Glomerular endothelial cell (primary cell): ENCODE results near the gene NOS2. TPM values are rescaled to one million over a fixed set of nuclear protein-coding genes. Genes with fewer than 3 reads are reported as not detected.

Experiments used
- DNase-seq: peaks from one replicate; pipeline ENCODE4 v3.0.0-alpha.2; 2011; ENCODE audit warnings: low read depth, low spot score; ENCODE audit errors: extremely low read depth
- total RNA-seq: library from RNA; depleted of rRNA; stranded (reverse); fragments of >200 nt; gene quantifications from 2 replicates; pipeline ENCODE4 v1.2.3, GENCODE V29; 2015

NOS2 gene
- total RNA-seq, 1 donor from 2014 or later = 0.18 TPM

DNA sequence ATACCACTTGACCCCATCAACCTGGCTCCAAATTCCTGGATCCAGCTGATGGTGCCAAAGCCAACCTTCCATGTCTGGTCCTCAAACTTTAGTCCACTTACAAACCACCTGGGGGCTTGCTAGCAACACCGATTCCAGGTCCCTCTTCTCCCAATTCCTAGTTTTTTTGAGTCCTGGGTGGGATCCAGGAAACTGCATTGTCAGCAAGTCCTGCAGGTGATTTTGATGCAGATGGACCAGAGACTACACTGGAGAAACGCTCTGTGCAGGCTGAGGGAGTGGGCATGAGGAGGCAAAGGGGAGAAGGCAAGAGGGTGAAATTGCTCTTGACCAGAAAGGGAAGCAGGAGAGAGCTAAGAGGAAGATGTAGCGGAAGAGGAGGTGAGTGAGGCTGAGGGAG is 21.0 kb upstream of the NOS2 start:
- DNase-seq = no peak

DNA sequence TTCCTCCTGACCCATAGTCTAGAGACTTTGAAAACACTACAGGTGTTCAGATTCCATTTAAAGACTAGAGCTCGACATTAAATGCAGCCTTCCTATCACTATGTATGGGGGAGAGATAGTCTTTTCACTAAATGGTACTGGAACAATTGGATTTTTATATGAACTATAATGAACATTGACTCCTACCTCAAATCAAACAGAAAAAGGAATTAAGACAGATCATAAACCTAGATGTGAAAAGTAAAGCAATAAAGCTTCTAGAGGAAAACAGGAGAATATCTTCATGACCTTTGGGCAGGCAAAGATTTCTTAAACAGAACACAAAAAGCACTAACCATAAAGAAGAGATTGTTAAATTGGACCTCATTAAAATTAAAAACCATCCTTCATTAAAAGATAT is 18.8 kb upstream of the NOS2 start:
- no peak for DNase-seq

DNA sequence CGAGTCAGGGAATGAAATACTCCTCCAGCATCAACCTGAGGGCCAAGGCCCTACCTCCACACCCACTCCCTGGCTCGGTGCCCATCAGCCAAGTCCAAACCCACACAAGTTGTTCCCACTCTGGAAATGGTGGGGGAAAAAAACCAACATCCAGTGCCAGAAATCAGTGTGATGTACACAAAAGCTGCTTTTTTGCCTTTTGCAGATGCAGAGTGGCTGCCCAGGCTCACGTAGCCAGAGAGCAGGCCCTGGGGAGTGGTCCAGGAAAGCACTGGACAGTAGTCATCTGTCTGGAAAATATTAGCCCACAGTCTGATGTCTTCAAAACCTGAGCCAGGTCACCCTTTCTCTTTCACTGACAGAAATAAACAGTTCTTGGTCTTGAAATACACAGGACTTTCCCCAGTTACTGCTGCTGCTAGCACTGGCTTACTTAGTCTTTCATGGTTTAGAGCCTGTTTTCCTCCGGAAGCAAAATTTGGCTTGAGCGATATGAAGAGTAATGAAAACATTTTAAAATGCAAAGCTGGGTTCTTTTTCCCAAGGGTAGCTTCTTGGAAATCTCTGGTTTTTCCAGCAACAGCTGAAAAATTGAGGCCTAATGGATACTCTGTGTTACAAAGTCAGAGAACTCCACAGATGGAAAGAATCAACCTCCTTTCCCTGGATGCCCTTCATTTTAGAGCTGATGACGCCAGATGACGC is 18.2 kb upstream of the NOS2 start:
- DNase-seq = no peak

DNA sequence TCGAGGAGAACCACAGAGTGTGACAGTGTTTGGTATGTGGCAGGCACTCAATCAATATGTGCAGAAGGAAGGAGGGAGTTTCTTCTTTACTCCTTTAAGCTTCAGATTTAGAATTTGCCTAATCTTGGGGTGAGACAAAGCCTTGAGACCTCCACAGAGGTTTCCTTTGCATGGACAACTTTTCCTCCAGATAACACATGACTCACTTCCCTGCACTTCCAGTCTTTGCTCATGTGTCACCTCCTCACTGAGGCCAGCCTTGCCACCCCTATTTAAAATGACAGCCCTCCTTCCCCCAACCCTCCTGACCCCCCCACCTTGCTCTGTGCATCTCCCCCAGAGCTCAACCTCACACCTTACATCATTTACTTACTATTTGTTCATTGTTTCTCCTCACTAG is 17.4 kb upstream of the NOS2 start:
- DNase-seq = peak; percentile 50

DNA sequence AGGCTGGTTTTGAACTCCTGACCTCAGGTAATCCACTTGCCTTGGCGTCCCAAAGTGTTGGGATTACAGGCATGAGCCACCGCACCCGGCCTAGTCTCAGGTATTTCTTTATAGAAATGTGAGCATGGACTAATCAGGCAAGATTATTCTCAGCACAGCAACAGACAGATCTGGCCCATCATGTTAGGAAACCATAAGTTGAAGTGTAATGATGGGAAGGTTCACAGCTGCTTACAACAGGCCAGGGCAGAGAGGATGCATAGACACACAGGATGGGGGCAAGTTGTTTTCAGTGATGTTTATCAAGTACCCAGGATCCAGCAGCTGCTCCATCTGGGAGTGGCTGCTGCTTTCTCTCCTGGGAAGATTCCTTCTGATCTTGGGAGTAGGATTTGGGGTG is 16.6 kb upstream of the NOS2 start:
- DNase-seq = no peak

DNA sequence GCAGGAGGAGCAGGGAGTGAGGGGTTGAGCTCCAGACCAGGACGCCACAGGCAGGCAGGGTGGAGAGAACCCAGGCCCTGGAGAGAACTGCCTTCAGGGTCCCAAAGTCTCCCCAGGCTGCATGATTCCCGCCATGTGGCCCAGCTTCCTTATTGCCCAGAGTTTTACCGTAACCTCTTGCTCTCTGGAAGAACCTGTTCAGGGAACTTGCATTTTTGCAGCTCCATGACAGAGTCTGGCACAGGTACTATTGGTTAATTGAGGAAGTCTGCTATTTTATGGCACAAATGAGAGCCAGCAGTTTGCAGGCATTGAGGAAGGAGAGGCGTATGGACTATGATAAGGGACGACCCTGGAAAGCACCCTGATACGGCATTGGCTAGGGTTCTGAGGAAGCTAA is 11.6 kb upstream of the NOS2 start:
- DNase-seq = no peak

DNA sequence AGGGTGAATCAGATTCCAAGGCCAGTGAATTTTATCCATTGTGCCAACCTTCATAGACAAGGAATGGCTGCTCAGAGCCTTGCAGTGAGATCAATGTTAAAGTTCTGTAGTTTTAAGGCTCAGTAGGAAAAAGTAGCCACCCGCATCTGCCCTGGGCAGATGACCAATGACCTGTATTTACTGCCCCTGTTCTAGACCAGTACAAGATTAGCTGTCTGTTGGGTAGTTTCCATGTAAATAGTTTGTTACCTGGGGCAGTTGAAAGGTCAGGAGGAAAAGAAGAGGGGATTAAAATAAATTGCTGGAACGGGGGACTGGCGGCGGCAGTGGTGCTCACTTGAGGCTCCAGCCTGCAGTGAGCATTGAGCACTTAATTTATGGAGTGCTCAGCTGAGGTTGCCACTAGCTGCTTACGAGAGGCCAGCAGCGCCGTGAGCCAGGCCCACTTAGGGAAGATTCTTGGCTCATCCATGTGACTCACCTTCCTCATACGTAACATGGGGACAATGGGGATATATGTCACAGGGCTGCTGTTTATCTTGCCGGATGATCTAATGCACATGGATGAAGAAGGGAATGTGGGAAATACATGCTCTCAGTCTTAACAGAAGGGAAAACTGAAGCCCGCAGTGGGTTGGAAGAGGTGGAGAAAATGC is 10.7 kb upstream of the NOS2 start:
- DNase-seq = no peak

DNA sequence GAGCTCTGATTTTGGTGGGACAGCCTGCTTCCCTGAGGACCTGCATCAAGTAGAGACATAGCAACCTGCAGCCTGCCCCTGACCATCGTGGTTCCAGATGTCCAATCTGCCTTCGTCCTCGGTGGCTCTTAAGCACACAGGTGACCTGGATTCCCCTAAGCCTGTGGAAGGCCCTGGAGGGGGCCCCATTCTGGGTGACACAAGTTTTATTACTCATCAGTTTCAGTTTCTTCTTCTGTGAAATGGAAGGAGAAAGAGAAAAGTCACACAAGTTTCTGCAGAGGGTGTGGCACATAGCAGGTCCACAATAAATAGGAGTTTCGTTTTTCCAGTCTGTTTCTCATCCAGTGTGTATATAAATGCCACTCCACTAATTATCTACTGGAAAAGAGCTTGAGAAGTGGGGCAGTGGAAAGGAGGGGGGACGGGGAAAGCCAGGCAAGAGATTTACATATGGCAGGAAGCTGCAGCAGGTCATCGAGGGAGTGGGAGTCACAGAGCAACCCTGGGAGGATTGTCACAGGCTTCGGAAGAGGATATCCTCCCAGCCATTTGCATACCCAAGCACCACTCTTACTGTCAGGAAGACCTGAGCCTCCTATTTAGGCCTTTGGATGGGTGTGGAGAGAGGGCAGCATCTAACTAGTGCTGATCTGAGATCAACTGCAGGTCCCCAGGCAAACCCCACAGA is 10.0 kb upstream of the NOS2 start:
- no peak for DNase-seq

DNA sequence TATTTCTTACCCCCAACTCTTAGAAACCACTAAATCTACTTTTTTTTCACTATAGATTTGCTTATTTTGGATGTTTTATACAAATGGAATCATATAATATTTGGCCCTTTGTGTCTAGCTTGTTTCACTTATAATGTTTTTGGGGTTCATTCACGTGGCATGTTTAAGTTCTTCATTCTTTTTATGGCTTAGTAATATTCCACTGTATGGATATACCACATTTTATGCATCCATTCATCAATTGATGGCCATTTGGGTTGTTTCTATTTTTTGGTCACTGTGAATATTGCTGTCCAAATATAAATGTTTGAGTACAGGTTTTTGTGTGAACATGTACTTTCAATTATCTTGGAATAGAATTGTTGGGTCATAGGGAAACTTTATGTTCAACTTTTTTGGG is 9.2 kb upstream of the NOS2 start:
- no peak for DNase-seq

DNA sequence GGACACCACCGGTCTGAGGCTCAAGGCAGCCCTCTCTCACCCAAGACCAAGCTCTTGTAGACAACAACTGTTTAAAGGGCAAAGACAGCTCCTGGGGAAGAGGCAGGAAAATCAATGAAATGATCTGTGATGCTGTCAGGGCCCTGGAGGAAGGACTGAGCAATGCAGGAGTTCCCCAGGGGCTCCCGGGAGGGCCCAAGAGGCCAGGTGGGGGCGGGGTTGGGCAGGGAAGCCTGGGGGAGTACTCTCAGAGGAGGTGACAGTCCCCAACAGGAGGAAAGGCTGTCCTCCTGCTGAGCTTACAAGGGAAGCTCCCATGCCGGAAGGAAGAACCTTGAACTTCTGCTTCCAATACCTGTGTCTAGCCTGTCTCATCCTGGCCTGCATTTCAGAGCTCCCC is 8.3 kb upstream of the NOS2 start:
- DNase-seq = no peak

DNA sequence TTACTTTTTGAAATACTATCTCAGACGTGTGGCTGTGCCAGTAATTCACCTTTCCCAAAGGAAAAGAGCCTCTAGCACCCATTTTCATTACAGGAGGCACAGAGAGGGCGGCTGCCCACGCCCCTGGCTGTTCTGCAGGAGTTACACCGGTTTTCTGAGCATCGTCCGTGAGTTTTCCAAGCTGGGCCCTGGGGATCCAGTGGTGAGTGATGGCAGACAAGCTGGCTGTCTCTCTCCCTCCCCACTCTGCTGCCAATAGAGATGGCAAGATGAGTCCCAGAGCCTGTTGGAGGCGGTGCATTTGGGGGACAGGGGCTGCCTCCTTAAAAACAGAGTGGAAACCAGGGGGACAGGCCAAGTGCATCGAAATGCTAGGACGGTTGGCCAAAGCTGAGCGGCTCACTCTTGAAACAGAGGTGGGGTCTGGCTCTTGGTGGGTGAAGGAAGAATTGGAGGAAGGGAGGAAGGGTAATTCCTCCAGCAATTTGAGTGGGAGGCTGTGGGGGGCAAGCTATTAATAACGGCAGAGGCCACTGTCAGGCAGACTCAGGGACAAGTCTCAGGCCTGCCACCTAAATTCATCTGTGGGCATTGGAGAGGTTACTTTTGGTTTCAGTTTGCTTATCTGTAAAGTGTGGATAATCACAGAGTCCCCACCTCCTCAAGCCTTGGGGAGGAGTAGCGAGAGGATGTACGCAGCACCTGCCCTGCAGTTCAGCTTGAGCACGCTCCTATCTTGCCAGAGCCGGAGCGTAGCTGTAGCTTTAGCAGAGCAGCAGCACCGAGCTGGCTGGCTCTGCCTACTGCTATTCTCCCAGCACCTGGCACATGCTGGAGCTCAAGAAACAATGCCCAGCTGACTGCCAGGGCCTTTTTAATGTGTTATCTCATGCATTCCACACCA is 7.5 kb upstream of the NOS2 start:
- DNase-seq = no peak

DNA sequence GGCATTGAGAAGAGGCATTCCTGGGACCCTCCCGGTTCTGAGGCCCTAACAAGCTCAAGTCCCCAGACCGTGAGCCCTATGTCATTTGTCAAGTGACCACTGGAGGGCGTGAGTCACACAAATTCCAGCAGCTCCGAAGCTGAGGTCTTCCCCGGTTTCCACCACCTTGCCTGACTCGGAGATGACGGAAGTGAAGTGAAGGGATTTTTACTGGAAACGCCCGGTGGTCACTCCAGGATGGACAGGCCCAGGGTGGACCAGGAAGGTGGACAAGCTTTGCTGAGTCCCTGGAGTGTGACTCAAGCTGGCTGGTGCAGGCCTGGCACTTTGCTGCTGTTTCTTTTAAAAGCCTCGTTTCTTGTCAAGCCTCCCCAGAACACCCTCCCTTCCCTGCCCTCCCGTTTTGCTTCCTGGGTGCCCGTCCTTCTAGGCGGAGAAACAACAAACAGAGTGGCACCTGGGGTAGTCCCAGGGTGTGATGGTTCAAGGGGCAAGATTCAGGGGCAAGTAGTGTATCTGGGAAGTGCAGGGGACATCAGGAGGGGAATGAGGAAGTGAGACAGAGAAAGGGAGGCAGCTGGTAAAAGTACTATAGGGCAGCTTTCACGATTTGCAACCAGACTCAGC is 5.3 kb upstream of the NOS2 start:
- DNase-seq = peak; percentile 79

DNA sequence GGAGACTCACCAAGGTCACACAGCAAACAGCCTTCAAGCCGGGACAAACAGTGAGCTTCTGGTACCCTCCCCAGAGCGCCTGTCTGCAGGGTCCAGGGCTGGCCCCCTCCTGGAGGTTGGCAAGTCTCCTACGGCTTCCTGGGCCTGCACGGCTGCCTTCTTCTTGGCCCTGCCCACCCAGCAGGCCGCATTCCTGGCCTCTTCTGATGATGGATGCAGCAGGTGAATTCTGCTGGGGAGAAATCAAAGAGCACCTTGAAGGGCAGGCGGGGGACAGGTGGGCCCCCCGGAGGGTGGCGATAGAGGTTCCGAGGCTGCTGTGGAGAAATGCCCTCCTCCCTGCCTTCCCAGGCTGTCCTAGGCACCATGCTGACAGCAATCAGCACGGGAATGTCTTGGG is 3.8 kb upstream of the NOS2 start:
- DNase-seq = no peak

DNA sequence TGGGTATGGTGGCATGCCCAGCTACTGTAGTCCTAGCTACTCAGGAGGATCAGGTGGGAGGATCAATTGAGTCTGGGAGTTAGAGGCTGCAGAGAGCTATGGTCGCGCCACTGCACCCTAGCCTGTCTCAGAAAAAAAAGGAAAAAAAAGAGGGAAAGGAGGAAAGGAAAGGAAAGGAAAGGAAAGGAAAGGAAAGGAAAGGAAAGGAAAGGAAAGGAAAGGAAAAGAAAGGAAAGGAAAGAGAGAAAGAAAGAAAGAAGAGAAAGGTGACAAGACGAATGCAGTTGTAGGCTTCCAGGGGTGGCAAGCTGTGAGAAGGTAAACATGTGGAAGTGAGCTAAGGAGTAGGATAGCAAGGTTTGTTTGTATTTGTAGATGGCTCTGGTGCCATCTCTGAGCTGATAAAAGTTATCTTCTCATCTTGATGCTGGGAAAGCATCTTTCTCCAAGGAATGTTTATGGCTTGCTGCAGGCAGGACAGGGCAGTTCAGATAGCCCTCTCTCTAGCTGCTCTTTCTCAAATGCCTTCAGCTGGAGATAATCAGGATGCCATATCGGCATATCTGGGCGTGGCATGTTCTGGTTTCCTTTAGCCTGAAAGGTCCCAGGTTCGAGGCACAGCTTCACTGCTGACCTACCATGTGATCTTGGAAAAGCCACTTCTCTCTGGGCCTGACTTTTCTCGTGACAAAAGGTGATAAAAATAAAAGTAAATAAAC is 2.8 kb upstream of the NOS2 start:
- DNase-seq = no peak

DNA sequence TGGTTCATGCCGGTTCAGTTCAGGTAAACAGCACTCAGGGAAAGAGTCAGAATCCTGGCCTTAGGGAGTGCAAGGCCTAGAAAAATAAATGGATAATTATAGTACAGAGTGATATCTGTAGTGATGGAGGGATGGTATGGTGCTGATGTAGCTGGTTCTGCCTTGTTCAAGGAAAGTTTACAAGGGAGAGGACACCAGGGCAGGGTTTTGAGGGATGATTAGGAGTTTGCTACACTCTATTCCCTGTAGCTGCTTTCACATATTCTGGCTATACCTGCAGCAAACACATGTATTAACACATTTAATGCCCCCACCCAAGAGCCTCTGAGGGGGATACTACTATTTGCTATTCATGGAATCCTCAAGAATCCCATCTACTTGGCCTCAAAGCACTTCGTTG is 1.7 kb upstream of the NOS2 start:
- DNase-seq = no peak

DNA sequence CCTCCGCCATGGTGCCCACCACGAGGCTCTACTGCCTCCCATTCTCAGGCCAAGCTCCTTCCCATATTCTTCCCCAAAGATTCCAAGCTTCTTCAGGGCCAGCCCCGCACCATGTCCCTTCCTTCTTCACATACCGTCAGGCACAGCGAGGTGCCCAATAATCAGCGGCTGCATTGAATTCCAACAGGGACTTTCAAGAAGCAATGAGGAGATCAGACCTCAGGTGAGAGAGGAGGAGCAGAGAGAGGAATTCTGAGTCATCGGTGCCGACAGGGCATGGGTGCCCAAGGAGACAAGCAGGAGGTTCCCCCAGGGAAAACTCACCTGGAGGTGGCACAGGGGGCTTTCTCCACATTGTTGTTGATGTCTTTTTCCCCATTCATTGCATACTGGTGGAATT is 2.0 kb downstream of the NOS2 start:
- no peak for DNase-seq

DNA sequence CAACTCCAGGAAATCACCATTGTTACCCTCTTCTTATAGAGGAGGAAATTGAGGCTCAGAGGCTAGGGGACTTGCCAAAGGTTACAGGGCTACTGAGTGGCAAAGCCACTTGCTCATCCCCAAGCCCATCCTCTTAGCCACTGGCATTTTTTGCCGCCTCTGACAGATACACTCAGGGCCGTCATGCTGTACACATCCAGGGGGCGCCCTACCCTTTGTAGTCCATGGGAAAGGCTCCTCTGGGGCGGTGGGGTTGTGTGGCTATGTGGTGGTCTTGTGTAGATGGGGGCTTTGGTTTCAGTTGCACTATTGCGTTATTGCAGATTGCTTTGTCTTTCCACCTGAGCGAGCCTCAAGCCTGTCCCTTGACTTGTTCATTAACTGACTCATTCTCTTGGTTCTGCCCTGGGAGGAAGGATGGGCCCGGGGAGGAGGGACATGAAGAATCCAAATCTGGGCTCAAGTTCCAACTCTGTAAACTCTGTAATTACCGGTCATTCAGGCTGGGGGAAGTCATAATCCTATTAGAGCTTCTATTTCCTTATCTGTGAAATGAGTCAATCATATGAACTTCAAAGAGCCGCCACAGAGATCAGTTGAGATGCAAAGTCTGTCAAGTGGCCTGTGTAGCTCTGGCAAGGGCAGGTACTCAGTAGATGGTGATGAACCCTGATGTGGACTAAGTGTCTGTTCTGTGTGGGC is 2.8 kb downstream of the NOS2 start:
- DNase-seq = no peak

DNA sequence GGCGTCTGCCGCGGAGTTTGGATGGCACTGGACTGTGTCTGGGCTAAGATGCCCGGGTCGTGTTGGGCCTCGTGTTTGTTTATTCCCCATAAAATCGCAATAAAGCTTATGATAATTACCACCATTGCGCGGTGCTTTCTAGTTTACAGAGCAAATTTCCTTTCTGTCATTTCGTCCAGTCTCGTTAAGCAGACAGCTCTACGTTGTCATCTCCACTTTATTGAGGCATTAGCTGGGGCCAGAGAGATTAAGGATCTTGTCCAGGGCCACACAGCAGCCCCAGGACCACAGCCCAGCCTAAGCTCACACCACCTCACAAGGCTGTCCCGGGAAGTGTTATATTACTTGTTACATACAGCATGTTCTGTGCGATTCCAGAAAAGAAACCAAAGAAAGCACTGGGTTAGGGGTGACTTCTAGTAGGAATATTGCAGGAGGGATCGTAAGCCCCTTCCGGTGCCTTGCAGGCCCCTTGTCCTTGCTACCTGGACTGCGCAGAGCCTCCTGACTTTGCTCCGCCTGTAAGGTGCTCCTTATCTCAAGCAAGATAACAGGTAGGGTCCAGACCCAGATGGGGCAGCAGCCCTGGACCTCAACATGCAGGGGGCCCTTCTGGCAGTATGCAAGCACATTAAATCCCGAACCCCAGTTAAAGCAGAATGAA is 6.3 kb downstream of the NOS2 start:
- no peak for DNase-seq
